Progenitor cell of endocrine pancreas (in vitro differentiated cells): ENCODE measurements around the gene SLC39A11. TPM values are rescaled to one million over a fixed set of nuclear protein-coding genes. Genes with fewer than 3 reads are reported as not detected.
A peak's percentile ranks its signal among the peaks of the same experiment; 100 is the strongest.

ENCODE experiments used
- DNase-seq: peaks from one replicate; pipeline ENCODE4 v3.0.0; 2021; ENCODE audit warnings: low spot score; ENCODE audit not compliant: unreplicated experiment
- H3K27ac Mint-ChIP-seq: 2 replicates; pipeline ENCODE4 v1.8.0; 2021; ENCODE audit warnings: mild to moderate bottlenecking, moderate library complexity, mixed read lengths
- H3K27me3 Mint-ChIP-seq: 2 replicates; pipeline ENCODE4 v1.8.0; 2021; ENCODE audit warnings: mixed read lengths
- H3K36me3 Mint-ChIP-seq: 2 replicates; pipeline ENCODE4 v1.8.0; 2022; ENCODE audit warnings: mixed read lengths; ENCODE audit not compliant: insufficient read depth
- H3K4me1 Mint-ChIP-seq: 2 replicates; pipeline ENCODE4 v1.8.0; 2021; ENCODE audit warnings: low read depth, mixed read lengths
- H3K4me3 Mint-ChIP-seq: 2 replicates; pipeline ENCODE4 v1.8.0; 2021; ENCODE audit warnings: low read depth, mild to moderate bottlenecking, moderate library complexity, mixed read lengths
- H3K9me3 Mint-ChIP-seq: 2 replicates; pipeline ENCODE4 v1.8.0; 2021; ENCODE audit warnings: low read depth, mixed read lengths
- CTCF ChIP-seq: fragments of 200-600 bp; sonication (generic); IDR thresholded peaks from one replicate; pipeline ENCODE4 v1.5.0; 2021; ENCODE audit warnings: antibody characterized with exemption, mild to moderate bottlenecking; ENCODE audit not compliant: unreplicated experiment
- total RNA-seq: library from RNA; stranded (reverse); gene quantifications from 2 replicates; pipeline ENCODE4 v1.2.1, GENCODE V29; 2021

SLC39A11 gene
- total RNA-seq, 1 donor from 2014 or later: 20.5 TPM

GRCh38 chr17:72660274-72661115 lies 432.0 kb downstream of the SLC39A11 start:
- Mint-ChIP-seq H3K27me3 (peaks cover 9% of the 10 kb centered on the region), H3K36me3 (peaks cover 1% of the 10 kb centered on the region), H3K4me3 (no peak overlapping the region), H3K27ac (peak overlapping the region; percentile 96), H3K9me3 (peaks cover 4% of the 10 kb centered on the region), H3K4me1 (peaks cover 24% of the 10 kb centered on the region)
- DNase-seq: no peak
- TF ChIP-seq CTCF: no peak

GRCh38 chr17:72659811-72660210 lies 432.7 kb downstream of the SLC39A11 start:
- peaks cover 8% of the 10 kb centered on the region for H3K27me3 Mint-ChIP-seq
- H3K36me3 Mint-ChIP-seq: peaks cover 1% of the 10 kb centered on the region
- no peak overlapping the region for H3K4me3 Mint-ChIP-seq
- TF ChIP-seq CTCF: no peak
- no peak for DNase-seq
- H3K4me1 Mint-ChIP-seq: peaks cover 24% of the 10 kb centered on the region
- peak overlapping the region; percentile 74 for H3K27ac Mint-ChIP-seq
- H3K9me3 Mint-ChIP-seq: peaks cover 4% of the 10 kb centered on the region

- H3K27ac Mint-ChIP-seq: peak overlapping the region; percentile 60
Observed at GRCh38 chr17:72658675-72659074, 433.8 kb downstream of the SLC39A11 start.

DNA sequence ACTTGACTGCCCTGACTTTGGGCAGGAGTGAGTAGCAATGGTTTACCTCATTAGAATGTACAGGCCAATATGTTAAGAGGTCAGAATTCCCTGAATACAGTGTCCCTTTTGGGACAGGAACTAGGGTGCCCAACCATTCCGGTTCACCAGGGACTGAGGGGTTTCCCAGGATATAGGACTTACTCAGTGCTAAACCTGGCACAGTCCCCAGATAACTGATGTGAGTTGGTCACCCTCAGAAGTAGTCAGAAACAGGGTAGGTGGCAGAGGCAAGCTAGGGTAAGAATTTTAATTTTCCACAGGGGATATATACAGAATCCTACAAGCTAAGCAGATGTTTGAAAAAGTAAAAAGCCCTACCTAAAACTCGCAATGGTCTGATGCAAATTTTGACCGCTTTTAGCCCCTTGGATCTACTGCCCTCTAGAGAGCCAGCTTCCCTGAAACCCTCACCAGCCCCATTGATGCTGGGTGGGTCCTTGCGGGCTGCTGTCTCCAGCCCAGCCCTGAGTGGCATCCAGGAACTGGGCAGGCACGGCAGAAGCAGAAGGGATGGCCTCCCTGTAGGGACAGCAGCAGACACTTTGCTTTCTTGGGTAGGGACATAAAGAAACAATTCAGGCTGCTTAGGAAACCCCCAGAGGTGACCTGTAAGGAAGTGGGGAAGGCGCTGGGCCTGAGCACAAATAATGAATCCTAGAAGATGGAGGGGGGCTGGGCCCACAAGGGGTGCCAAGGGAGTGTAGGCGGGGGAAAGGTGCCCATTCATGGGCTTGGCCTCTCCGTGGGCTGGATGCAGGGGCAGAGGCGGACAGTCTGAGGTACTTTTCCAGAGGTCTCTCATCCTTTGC lies 434.8 kb downstream of the SLC39A11 start:
- H3K27ac Mint-ChIP-seq: no peak overlapping the region
- H3K36me3 Mint-ChIP-seq: no peaks in the 10 kb centered on the region
- peaks cover 6% of the 10 kb centered on the region for H3K27me3 Mint-ChIP-seq
- H3K4me1 Mint-ChIP-seq: peaks cover 24% of the 10 kb centered on the region
- H3K9me3 Mint-ChIP-seq: no peaks in the 10 kb centered on the region
- DNase-seq: no peak
- no peak overlapping the region for H3K4me3 Mint-ChIP-seq
- no peak for TF ChIP-seq CTCF

More at GRCh38 chr17:72658675-72659074, 433.8 kb downstream of the SLC39A11 start:
- Mint-ChIP-seq H3K27me3 (peaks cover 6% of the 10 kb centered on the region), H3K4me1 (peaks cover 24% of the 10 kb centered on the region), H3K36me3 (no peaks in the 10 kb centered on the region), H3K9me3 (no peaks in the 10 kb centered on the region), H3K4me3 (no peak overlapping the region)
- TF ChIP-seq CTCF: no peak
- no peak for DNase-seq

DNA sequence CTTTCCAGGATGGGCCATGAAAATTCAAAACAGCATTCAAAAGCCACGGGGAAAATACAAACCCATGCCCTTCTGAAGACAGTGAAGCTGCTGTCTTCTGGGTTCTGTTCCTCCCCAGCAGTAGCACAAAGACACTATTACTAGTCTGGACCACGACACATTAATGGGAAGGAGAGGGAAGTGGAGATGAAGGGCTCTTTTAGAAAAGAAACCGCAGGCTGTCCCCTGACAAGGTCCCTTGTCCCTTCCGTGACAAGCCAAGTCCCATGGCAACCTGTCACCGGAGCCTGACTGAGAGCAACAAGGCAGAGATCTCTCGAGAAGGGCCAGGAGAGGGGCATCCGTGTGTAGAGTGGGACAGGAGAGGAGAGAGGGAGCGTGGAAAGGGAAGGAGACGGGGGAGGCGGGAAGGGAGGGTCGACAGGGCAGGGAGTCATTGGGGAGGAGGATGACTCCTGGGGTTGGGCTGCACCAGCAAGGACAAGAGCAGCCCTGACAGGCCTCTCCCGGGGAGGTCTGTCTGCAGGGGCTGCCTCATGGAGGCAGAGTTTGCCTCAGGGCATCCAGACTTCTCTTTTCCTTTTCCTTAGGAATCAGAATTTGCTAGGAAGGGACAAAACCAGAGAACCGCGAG lies 436.2 kb downstream of the SLC39A11 start:
- no peak for DNase-seq
- H3K36me3 Mint-ChIP-seq: no peaks in the 10 kb centered on the region
- H3K27ac Mint-ChIP-seq: peak overlapping the region; percentile 30
- H3K27me3 Mint-ChIP-seq: peaks cover 6% of the 10 kb centered on the region
- H3K4me1 Mint-ChIP-seq: peaks cover 14% of the 10 kb centered on the region
- no peaks in the 10 kb centered on the region for H3K9me3 Mint-ChIP-seq
- no peak for TF ChIP-seq CTCF
- no peak overlapping the region for H3K4me3 Mint-ChIP-seq
